ENCODE data around the gene PLCB4. TPM values are rescaled to one million over a fixed set of nuclear protein-coding genes. Genes with fewer than 3 reads are reported as not detected.

Gene PLCB4
- total RNA-seq, 4 donors from 2014 or later, result 17.4 to 264 (median 28.1) TPM

- no peak for TF ChIP-seq CTCF (IDR thresholded peaks at IDR 0.05)
- TF ChIP-seq POLR2A (IDR thresholded peaks at IDR 0.05), result no peak
- Histone ChIP-seq H3K27me3 (peaks cover 0 to 4% of the 10 kb centered on the region in 2 donors), H3K36me3 (no peaks in the 10 kb centered on the region), H3K4me1 (peaks cover 0 to 13% of the 10 kb centered on the region in 2 donors), H3K9me3 (no peaks in the 10 kb centered on the region), H3K27ac (no peak overlapping the region), H3K4me3 (no peak overlapping the region)
- DNase-seq, result no peak
- intact Hi-C loops (cut with DNase I; ENCODE audit: low total_unique reads), result no loop called here
Measured at GRCh38 chr20:9518576-9519175, 449.8 kb downstream of the PLCB4 start.

- Histone ChIP-seq H3K36me3 (no peaks in the 10 kb centered on the region), H3K27ac (no peak overlapping the region), H3K27me3 (no peaks in the 10 kb centered on the region), H3K9me3 (no peaks in the 10 kb centered on the region), H3K4me1 (peaks cover 0 to 11% of the 10 kb centered on the region in 2 donors), H3K4me3 (no peak overlapping the region)
- DNase-seq, result no peak
- TF ChIP-seq POLR2A (IDR thresholded peaks at IDR 0.05) (no peak), CTCF (IDR thresholded peaks at IDR 0.05) (no peak)
- intact Hi-C loops (cut with DNase I; ENCODE audit: low total_unique reads), result no loop called here
Measured at GRCh38 chr20:9520086-9520485, 451.2 kb downstream of the PLCB4 start.

GRCh38 chr20:9523636-9524035 is 454.7 kb downstream of the PLCB4 start:
- Histone ChIP-seq H3K36me3 (no peaks in the 10 kb centered on the region), H3K9me3 (no peaks in the 10 kb centered on the region), H3K27me3 (no peaks in the 10 kb centered on the region), H3K4me1 (no peaks in the 10 kb centered on the region), H3K27ac (no peak overlapping the region), H3K4me3 (no peak overlapping the region)
- no peak for TF ChIP-seq POLR2A (IDR thresholded peaks at IDR 0.05)
- no peak for DNase-seq
- intact Hi-C loops (cut with DNase I; ENCODE audit: low total_unique reads), result no loop called here
